Measurements from ENCODE around the gene GRIA1.

Gene GRIA1

DNA sequence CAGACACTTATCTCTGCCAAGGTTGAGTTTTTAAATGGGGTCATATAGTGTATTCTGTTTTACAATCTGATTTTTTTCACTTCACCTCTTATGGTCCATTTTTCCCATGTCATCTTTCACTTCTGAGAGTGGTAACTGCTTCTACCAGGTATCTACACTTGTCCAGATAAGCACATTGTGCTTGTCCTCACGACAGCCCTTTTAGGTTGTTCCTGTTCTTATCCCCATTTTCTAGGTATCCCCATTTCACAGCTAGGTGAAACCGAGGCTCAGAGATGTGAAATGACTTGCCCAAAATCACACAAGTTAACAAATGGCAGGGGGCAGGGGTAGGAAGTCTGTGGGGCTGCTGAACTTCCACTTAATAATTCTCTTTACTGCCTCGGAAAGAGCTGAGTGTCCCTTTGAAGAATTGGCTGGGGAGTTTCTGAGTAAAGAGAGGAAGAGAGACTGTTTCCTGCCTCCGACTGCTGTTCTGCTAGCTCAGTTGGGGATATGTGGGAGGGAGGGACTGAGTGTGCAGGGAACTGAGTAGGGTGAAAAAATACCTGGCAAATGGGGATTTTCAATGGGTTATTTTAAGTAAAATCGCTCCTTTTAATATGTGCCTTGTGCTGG is 255.4 kb downstream of the GRIA1 start:
- no peak for DNase-seq

DNA sequence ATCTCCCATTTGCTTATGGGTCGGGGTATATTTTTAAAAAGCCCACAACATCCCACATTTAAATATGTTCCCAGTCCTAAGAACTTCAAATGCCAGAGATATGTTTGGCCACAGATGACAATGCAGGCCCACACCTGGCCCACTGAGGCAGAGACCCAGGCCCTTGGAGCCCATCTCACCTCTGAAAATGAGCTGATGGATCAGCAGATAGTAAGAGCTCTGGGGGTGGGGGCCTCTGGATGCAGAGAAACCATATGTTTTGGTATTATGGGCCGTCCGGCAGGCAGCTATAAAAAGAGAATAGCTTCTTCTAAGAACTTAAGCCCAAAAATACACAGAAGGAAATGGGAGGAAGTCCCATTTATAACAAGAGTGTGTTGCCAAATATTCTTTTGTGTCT is 256.0 kb downstream of the GRIA1 start:
- DNase-seq: no peak

GRCh38 chr5:153748823-153749222 is 258.4 kb downstream of the GRIA1 start:
- DNase-seq: no peak

DNA sequence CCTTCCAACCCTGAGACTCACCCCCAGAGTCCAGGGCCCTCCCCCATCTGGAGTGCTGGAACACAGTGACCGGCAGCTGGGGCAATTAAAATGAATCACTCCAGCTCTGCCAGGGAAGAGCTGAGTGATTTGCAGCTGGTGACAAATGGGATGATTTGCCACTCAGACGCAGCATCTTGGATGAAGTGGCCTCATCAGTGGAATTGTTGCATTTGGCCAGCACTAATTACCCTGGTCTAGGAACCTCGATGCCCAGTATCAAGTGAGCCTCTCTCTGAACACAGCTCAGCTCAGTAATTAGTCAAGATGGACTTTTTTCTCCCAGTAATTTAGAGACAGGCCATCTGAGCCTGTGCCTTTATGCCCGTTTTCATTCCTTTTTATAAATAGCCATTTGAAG is 259.5 kb downstream of the GRIA1 start:
- no peak for DNase-seq

GRCh38 chr5:153751251-153751650 is 260.8 kb downstream of the GRIA1 start:
- no peak for DNase-seq

DNA sequence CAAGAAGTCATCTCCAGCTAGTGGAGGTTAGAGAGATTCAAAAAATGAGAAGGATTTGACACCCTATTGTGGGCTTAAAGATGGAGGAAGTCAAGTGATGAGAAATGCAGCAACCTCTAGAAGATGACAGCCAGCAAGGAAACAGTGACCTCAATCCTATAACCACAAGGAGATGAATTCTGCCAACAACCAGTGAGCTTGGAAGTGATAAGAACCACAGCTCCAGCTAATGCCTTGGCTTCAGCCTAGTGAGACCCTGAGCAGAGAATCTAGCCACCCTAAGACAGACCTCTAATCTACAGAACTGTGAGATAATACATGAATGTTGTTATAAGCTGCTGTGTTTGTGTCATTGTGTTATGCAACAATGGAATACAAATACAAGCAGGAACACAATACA is 262.4 kb downstream of the GRIA1 start:
- no peak for DNase-seq

DNA sequence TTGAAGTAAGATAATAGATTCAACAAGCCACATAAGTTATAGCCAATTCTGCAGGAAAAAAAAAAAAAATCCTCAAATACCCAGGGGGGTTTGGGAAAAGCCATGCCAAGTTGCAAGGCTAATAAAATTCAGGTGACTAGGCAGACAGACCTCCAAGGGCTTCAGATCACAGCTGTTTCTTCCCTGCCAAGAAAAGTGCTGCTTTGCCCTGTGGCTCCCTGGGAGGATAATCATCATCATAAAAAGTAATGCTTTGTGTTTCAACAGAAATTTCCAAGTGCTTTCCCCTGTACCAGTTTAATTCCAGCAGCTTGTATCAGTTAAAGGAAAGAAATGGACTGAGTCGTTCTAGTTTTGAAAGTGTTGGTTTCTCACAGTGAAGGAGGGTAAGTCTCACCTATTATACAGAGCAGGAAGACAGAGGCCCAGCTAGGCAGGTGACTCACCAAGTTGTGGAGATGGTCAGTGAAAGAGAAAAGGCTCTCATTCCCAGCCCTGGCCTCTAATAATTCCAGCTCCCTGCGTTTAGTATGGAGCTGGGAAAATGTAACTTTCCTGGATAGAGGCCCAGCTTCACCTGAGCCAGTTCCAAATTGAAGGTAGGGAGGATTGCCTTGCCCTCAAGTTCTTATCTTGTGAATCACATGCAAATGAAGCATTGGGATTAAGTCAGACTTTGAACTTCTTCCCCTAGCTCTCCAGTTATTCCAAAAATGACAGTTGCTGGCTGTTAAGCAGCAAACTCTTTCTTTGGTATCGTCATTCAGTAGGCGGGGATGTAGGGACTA is 263.4 kb downstream of the GRIA1 start:
- no peak for DNase-seq

GRCh38 chr5:153755913-153756500 is 265.5 kb downstream of the GRIA1 start:
- DNase-seq: no peak

- no peak for DNase-seq
Observed at GRCh38 chr5:153756540-153756939, 266.1 kb downstream of the GRIA1 start.

DNA sequence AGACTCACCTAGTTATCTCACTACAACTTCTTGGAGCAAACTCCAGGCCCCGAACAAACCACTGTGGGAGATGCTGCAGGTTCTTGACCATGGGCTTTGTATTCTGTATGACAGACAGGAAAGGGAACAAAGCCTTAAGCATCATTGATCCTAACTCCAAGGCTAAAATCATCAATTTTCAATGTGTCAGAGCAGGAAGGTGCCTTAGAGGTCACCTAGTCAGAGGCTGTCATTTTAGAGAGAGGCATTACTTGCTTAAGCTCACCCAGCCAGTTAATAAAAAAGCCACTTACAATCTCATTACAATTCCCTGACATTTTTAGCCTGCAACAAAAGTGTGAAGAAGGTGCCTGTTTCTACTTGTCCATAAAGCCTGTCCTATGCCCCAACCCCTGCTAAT is 275.5 kb downstream of the GRIA1 start:
- DNase-seq: no peak

GRCh38 chr5:153767221-153768188 is 277.0 kb downstream of the GRIA1 start:
- DNase-seq: no peak

- DNase-seq: no peak
Observed at GRCh38 chr5:153770066-153770465, 279.6 kb downstream of the GRIA1 start.

DNA sequence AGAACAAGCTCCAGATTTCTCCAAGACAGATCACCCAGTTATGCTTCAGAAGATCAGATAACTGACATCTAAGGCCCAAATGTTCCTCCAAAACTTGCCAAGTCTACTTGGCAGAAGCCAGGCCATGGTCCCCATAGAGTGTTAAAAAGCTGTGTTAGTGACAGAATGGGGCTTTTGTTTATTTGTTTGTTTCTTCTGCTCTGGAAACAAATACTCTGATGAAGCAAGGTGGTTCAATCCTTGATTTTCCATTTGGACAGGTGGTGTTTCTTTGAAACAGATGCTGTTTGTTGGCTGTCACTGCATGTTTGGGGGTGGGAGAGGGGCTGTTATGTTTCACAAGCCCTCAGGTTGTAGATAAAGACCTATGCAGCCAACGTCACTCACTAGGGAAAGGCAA is 284.2 kb downstream of the GRIA1 start:
- no peak for DNase-seq

DNA sequence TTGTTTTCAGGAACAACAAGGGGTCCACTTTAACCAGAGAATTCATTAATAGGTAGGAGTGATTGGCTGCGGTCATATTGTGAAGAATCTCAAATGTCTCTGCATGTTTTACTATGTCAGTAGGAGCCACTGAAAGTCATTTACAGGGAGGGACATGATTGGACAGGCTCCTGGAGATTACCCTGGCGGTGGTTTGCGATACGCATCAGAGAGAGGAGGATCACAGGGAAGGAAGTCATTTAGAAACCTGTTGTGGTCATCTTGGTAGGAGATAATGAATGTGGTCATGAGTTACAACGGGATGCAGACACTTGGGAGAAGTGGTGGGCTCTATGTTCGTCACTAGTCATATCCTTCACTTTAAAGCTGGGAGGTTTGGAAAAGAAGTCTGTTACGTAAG is 285.5 kb downstream of the GRIA1 start:
- DNase-seq: no peak

GRCh38 chr5:153777681-153778581 is 287.5 kb downstream of the GRIA1 start:
- no peak for DNase-seq

- DNase-seq: no peak
Observed at GRCh38 chr5:153779836-153780235, 289.4 kb downstream of the GRIA1 start.

GRCh38 chr5:153780876-153781705 is 290.6 kb downstream of the GRIA1 start:
- DNase-seq: no peak

GRCh38 chr5:153782589-153783361 is 292.3 kb downstream of the GRIA1 start:
- DNase-seq: no peak

DNA sequence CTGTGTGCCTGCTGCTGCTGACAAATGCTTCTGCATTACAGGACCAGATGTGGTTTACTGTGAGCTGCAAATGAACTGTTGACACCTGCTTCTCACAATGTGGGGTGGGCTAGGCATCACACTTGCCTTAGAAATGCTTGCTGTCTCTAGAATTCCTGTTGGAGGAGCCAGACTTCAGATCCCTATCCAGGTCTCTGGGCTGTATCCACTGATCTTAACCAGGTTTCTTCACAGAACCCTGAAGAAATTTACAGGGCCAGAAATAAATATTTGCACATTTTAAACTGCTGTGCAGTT is 292.8 kb downstream of the GRIA1 start:
- DNase-seq: no peak

GRCh38 chr5:153784277-153784676 is 293.8 kb downstream of the GRIA1 start:
- no peak for DNase-seq

GRCh38 chr5:153791339-153791738 is 300.9 kb downstream of the GRIA1 start:
- DNase-seq: no peak

Data from activated naive CD4-positive, alpha-beta T cell treated with Interleukin-2 at 50 U/mL for 16 hours (primary cell).